AG20443 (cell line): ENCODE results near the gene ZNF839.
"Not testable (repeated sequence)": the region's sequence is repeated elsewhere in the genome, so short reads cannot be mapped to it uniquely, and the experiment has no call there.

Experiments
- DNase-seq: peaks from one replicate; pipeline ENCODE4 v3.0.0; 2012; ENCODE audit warnings: low spot score, mixed read lengths

ZNF839 gene

DNA sequence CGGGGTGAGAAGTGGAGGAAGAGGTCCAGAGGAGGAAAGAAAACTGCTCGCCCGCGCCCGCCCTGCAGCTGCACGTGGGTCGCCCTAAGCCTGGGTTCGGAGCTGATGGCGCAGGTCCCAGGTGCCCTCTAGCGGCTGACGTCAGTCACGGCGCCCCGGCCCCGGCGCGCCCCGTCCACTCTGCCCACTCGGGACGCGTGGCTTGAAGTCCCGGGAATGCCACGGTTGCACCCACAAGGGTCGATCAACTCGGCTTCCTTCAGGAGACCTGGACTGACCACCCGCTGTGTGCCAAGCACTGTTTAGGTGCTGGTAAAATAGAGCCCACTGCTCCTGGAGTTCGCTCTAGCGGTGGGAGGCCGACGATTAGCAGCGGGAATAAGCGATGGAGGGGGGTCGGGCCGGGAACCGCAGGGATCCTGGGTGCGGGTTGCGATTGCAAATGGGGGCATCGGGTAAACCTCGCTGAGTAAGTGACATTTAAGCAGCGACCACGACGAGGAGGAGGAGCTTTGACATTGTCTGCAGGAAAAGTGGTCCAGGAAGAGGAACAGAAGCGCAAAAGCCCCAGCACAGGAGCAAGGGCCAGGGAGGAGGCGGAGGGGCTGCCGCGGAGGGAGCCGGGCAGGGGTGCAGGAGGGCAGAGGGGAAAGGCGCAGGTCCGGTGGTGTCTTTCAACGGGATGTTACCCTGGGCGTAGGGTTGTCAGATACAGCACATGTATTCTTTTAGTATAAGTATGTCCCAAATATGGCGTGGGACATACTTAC, 5.1 kb upstream of the ZNF839 start:
- DNase-seq = peak; percentile 90

GRCh38 chr14:102315121-102315520, 4.4 kb upstream of the ZNF839 start:
- no peak for DNase-seq

GRCh38 chr14:102316338-102316742, 3.2 kb upstream of the ZNF839 start:
- no peak for DNase-seq

GRCh38 chr14:102316743-102317563, 2.6 kb upstream of the ZNF839 start:
- peak; percentile 95 for DNase-seq

DNA sequence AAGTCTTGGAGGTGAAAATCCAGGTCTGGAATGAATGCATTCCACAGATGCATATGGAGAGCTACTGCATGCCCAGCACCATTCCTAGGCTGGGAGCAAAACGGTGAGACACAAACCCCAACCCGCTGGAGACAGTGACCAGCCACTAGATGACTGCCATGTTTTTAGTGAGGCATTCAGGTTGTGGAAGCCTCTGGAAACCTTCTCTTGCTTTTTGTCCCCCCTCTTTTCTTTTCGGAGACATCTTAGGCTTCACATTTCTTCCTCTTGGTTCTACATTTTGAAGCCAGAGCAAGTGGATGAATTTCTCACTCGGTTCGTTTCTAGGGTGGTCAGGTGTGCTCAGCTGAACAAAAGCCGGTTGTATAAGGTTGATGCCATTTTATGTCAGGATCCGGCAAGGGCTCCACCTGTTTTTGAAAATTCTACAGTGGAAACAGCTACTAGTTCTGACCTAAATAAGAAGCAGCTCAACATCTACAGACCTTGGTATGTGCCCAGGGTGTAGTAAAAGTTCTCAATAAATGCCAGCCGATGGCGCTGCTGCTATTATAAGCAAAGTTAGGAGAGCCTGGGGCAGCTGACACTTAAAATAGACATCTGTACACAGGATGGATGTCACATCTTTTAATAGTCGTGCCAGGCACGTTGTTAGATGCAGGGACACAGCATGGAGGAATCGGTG, 1.8 kb upstream of the ZNF839 start:
- DNase-seq = no peak

- no peak for DNase-seq
These were observed 717 bp upstream of the ZNF839 start for GRCh38 chr14:102318781-102319276.

GRCh38 chr14:102320033-102320660, 601 bp downstream of the ZNF839 start:
- DNase-seq = peak; percentile 71

DNA sequence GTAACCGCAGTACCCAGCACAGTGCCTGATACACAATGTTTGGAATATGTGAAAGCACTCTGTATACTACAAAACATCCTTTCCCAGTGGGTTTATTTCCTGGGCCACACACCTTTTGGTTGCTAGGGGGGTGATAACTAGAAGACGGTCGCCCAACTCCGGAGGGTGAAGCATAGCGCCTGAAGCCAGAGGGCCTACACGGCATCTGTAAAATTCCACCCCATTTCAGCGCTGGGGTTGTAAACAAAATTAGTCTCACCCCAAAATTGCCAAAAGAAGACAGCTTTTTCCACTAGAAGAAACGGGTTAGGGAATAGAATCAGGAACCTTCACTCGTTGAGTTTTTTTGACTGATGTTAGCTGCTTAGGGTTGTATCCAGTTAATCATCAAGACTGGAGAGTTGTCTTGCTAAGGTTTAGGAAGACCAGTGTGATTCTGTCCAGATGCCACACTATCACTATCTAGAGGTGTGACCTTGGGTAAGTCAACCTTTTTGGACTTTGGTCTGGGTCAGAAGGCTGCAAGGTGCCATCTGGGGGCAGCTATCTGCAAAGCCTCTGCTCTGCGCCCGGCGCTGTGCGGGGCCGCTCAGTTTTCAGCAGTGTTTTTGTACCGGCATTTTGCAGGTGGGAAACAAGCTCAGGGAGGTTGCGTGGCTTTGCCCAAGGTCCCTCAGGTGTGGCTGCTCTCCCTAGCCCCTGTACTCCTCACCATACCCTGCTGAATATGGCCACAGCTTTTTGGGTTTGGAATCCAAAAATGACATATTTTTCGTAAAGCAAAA, 1.3 kb downstream of the ZNF839 start:
- no peak for DNase-seq

GRCh38 chr14:102321456-102322422, 2.2 kb downstream of the ZNF839 start:
- DNase-seq = no peak

GRCh38 chr14:102323102-102323501, 3.6 kb downstream of the ZNF839 start:
- peak; percentile 73 for DNase-seq

DNA sequence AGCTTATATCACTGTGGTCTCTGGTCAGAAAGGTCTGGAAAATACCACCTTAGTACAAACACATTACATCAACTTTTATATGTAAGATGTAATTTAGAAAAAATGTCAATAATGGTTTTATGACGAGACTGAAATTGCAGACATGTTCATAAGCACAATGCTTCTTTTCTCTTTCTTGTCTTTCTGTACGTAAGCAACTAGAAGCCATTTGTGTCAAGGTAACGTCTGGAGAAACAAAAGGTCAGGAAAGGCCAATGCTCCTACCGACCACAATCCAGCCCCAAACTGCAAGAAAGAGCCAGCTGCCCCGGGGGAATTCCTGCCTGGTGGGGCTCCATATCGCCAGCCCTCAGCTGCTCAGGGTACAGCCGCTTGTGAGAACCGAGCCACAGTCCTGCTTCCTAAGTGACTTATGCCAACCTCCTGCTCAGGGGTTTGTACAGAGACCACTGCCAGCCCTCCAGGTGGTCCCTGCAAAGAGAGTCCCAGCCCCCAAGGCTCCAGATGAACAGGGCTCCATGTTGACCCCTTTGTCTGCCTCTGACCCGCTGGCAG, 6.3 kb downstream of the ZNF839 start:
- DNase-seq = no peak

DNA sequence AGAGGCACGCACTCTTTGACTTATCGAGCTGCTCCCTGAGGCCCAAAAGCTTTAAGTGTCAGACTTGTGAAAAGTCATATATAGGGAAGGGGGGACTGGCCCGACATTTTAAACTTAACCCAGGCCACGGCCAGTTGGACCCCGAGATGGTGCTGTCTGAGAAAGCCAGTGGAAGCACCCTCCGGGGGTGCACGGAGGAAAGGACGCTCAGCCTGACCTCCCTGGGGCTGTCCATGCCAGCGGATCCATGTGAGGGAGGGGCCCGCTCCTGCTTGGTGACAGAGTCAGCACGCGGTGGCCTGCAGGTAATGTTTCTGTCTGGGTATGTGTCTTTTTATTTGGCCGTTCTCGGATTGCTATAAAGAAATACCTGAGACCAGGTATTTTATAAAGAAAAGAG, 7.0 kb downstream of the ZNF839 start:
- no peak for DNase-seq

GRCh38 chr14:102329381-102329780, 9.8 kb downstream of the ZNF839 start:
- DNase-seq = not testable (repeated sequence)

DNA sequence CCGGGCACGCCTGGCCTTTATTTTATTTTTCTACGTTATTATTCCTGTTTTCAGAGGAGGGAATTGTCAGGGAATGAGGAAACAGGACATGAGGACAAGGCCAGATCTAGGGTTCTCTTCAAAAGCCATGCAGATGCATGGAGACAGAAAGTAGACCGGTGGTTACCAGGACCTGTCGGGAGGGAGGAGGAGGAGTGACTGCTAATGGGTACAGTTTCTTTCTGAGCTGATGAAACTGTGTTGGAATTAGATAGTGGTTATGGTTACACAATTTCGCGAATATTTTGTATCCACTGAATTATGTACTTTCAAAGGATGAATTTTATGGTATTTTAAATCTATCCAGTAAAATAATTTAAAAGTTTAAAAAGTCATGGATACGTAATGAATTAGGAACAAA, 11.3 kb downstream of the ZNF839 start:
- no peak for DNase-seq

DNA sequence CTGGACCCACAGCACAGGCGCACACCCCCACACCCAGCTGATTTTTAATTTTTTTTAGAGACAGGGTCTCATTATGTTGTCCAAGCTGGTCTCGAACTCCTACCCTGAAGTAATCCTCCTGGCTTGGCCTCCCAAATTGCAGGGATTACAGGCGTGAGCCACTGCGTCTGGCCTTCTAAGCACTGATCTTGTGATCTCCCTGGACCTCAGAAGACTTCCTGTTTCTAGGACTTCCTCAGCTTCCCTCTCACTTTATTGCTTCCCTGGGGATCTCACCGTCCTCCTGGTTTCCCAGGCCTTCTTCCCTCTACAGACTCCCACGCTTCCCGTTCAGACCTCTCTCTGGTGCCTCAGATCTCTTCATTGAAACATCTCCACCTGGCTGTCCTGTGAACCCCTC, 13.8 kb downstream of the ZNF839 start:
- no peak for DNase-seq

DNA sequence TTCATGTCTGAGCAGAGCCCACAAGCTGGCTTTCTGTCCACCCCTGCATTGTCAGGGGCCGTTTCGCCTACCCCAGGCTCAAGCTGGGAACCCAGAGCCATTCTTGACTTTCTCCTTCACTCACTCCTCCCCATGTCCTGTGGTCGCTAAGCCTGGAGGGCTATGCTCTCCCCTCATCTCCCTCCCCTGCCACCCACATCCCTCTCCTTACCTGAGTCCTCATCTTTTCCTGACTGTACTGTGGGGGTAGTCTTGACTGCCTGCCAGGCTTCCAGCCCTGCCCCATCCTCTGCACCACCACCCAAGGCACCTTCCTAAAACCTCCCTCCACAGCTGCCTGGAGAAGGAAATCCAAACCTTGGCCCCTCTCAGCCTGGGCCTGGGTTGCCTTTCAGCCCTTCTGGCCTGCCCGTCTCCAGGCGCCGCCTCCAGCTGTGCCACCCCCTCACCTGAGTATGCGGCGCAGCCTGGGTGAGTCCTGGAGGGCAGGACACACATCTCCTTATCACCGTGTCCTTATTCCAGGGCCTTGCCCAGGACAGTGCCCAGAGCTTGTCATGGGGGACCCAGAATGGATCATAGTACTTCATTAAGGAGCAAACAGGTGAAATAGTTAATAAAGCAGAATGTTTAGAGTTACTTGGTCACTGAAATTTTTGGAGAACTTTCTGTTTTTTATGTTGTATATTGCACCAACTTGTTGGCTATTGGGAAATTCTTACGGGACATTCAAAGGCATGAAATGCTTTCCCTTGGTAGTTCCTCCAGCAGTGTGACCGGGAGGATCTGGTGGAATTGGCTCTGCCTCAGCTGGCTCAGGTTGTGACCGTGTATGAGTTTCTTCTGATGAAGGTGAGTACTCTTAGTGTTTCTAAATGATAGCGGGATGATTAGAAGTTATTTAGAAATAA, 14.5 kb downstream of the ZNF839 start:
- DNase-seq = no peak

GRCh38 chr14:102335163-102335562, 15.6 kb downstream of the ZNF839 start:
- no peak for DNase-seq

DNA sequence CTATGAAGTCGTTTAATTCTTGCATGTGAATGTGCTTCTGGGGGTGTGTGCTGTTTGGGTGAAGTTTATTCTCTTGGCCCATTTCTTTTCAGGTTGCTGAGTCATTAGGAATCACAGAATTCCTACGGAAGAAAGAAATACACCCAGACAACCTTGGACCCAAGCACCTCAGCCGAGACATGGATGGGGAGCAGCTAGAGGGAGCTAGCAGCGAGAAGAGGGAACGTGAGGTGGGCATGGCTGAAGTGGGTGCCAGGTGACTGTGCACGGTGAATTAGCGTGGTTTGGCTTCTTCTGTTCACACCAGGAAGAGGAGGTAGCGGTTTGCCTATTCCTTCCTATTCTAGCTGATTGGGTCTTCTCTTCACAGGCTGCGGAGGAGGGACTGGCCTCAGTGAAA, 19.2 kb downstream of the ZNF839 start:
- no peak for DNase-seq

DNA sequence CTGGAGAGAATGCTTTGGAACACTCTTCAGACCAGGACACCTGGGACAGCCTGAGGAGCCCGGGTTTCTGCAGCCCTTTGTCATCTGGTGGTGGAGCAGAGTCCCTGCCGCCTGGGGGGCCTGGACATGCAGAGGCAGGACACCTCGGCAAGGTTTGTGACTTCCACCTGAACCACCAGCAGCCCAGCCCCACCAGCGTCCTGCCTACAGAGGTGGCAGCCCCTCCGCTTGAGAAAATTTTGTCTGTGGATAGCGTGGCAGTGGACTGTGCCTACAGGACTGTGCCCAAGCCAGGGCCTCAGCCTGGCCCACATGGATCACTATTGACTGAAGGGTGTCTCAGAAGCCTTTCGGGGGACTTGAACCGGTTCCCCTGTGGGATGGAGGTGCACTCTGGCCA, 22.0 kb downstream of the ZNF839 start:
- DNase-seq = no peak
